Posterior cingulate gyrus (tissue), 11 donors: ENCODE measurements around the gene SRSF4.
"Not testable (repeated sequence)": the region's sequence is repeated elsewhere in the genome, so short reads cannot be mapped to it uniquely, and the experiment has no call there.

ENCODE experiments used
- DNase-seq, 10 donors: peaks; one replicate each; pipeline versions ENCODE4 v3.0.0 to v3.0.0-alpha.2; 2020 to 2021; ENCODE audit warnings: mixed read lengths in 3 of 10
- intact Hi-C: fragments of 100-400 bp; cut with DNase I; formaldehyde crosslinking; loops from one replicate; pipeline ENCODE4 v1.15.1; 2023

The SRSF4 gene

DNA sequence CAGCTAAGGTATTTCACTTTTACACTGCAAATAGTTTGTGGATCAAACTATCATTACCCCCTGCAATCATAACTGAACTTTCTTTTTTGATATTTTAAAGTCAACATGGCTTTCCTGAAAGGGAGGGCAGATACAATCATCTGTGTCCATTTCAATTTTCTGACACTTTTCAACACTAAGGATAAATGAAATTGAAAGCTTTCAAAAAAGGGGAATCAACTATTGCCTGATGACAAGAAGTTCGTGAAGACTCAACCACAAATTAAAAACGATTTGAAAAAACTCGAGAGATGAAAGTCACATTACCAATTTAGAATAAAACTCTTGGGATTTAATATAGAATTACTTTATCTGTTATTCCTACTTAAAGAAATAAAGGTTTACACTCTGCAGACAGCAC is 11.7 kb downstream of the SRSF4 start:
- no peak for DNase-seq
- intact Hi-C loops: no loop called here

DNA sequence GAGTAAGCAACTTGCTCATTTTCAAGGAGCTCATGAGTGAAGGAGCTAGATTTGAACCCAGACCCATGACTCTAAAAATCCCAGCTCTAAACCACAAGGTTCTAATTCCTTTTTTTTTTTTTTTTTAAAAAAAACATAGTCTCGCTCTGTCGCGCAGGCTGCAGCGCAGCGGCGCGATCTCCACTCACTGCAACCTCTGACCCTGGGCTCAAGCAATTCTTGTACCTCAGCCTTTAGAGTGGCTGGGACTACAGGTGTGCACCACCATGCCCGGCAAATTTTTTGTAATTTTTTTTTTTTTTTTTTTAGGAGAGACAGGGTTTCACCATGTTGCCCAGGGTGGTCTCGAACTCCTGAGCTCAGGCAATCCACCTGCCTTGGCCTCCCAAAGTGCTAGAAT is 13.8 kb downstream of the SRSF4 start:
- DNase-seq: no peak
- intact Hi-C loops: no loop called here

DNA sequence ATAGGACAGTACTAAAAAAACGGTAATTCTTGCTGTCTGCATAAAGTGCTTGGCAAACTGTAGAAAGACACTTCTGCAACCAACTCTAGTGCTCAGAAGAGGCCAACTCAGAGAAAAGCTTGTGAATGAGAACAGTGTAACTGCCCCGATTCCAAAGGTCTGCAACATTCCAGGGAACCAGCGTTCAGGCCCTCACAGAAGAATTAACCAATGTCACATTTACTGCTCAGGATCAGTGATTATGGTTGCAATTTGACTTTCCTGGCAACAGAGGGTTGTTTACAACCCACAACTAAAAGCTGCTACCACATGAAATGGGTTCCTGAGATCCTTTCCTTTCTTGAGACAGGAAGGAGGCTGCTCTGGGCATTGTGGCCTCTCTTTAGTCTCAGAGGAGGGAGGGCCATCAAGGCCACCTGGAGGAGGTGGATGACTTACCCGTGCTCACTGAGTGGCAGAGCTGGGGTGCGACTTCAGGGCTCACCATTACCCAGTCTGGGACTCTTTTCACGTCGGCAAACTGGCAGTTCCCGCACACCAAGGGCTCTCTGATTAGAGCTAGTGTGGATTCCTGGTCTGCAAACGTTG is 15.3 kb downstream of the SRSF4 start:
- no peak for DNase-seq
- intact Hi-C loops: no loop called here

DNA sequence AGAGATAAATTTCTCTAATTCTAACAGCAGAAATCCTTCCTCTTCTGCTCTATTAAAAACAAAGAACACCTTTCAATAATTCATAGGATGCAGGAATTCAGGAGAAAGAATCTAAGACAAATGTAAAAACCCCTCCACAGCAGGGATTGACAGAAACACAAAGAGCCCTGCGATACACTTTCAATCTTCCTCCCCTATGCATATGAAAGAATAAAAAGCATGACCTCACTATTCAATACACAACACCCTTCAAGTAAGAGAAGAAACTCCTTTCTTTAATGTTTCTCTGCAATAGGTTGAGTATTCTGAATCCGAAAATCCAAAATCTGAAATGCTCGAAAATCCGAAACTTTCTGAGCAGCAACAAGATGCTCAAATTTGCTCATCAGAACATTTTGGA is 17.1 kb downstream of the SRSF4 start:
- intact Hi-C loops: no loop called here
- no peak for DNase-seq

DNA sequence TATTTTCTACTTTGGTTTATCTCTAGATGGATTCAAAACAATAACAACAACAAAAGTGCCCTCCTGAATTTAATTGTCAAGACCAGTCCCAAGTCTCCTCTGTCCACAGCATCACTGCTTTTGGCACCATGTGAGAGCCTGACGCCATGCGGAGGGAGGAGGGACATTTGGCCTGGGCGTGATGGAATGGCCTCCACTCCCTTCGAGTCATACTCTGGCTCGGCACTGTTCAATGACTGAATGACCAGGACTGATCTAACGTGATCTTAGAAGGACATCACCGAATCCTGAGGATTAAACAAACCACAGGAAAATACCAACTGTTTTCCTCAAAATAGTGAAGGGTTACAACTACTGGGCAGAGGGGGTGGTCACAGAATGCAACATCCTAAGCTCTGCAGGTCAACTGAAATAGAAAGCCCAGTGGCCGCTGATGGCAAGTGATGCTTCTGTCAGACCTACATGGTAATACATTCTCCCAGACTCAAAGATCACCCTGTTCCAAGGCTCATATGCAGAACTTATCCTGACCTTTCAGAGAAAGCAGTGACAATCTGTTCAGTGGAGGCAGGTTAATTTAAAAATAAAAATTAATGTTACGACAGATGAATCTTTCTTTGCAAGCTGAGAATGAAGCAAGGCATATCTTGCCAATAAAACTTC is 19.1 kb downstream of the SRSF4 start:
- DNase-seq: peak in 1 of 10 donors; percentile 19
- intact Hi-C loops: no loop called here

DNA sequence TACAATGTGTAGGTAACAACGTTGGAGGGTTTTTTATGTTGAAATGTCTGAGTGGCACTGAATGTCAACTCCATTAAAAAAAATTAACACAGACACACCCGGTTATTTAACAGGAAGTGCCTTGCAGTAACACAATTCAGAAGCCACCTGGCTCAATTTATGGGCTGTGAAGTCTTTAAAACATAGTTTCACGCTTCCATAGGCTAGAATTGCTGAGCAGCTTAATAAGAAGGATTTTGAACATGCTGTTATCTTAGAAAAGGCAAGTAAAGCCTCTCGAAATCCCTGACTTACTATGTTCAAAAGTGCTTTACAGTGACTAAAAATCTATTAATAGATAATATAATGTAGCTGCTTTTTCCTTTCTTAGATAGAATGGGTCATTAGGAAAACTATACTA is 19.7 kb downstream of the SRSF4 start:
- DNase-seq: no peak
- intact Hi-C loops: no loop called here

DNA sequence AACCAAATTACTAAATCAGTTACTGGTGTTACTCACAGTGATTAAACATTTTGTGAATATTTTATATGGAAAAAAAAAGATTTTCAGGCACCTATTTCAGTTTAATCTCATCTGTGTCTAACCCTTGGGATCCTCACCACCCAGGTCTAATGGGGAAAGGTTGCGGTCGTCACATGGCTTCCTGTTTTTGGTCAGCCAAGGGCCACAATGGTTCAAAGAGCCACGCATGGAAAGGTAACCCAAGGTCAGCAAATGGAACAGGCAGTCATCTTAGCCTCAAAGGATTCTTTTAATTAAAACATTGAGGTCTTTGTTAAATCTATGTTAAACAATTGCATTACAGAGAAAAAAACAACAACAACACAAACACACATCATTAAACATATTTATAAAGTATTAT is 21.9 kb downstream of the SRSF4 start:
- DNase-seq: no peak
- intact Hi-C loops: no loop called here

DNA sequence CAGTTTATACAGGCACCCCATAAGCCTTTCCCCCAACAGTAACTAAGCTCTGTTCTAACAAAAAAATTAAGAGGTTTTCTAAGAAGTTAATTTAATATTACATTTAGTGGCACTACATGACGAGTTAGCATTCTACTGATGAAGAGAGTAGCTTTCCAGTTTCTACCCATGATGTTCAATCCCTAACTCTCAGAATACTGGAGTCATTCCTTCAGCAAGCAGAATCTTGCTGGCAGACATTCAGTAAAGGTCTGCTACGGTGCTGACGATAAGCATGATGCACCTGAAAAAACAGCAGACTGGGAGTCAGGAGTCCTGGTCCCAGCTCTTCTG is 24.5 kb downstream of the SRSF4 start:
- DNase-seq: no peak
- intact Hi-C loops: no loop called here

DNA sequence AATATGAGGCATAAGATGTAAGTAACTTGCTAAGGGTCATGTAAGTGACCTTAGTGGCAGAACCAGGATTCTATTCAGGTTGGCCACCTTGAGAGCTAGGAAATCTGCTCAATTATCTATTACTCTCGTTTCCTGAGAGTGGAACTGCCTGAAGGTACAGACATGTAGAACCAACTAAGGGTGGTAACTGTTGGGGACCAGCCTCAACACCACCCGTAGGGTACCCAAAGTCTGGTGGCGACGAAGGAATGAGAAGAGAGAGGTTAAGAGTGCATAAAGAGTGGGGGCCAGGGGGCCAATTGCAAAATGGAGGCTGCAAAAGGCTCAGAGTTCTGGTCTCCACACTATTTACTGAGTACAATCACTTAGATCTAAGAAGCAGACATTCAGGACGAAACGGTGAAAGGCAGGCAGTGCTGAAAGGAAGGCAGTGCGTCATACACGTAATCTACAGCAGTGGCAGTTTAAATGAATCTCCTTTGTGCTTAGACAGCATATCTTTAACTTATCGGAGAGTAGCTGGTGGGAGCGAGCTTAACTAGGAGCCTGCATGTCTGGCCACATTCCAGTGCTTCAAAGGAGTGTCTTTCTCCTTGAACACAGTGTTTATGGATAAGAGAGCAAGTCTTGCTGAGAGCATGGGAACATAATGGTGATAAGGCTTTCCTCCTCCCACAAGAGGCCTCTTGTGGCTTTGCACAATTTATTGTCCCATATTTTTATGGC is 25.0 kb downstream of the SRSF4 start:
- intact Hi-C loops: no loop called here
- no peak for DNase-seq

DNA sequence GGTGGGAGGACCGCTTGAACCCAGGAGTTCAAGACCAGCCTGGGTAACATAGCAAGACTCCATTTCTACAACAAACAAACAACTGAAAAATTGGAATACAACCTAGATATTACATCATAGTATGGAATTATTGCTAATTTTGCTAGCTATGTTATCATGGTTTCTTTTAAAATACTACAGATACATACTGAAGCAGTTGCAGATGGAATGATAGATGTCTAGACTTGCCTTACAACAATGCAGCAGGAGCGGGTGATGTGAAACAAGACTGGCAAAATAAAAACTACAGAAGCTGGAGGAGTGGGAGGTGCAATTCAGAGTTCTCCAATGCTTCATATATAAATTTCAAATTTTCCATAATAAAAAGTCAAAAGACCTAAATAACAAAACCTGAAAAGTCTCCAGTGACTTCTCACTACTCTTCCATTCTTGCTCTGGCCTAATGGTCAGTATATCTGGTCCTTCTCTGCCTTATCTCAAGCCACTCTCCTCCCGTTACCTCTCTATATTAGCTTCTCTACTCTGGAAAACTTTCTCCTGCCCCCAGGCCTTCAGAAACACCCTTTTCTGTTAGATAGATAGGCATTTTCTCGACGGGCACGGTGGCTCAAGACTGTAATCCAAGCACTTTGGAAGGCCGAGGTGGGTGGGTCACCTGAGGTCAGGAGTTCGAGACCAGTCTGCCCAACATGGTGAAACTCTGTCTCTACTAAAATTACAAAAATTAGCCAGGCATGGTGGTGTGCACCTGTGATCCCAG is 29.5 kb downstream of the SRSF4 start:
- DNase-seq: peak in 1 of 10 donors; percentile 24
- intact Hi-C loops: no loop called here

DNA sequence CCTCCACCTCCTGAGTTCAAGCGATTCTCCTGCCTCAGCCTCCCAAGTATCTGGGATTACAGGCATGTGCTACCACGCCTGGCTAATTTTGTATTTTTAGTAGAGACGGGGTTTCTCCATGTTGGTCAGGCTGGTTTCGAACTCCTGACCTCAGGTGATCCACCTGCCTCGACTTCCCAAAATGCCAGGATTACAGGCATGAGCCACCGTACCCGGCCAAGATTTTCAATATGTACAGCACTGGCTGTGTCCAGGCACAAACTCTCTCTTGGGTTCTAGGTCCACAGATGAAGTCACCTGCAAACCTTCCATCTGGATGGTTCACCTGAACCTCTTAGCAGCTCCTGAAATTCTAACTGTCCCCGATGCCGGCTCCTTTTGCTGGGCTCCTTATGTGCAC is 31.4 kb downstream of the SRSF4 start:
- intact Hi-C loops: not testable (repeated sequence)
- peak in 2 of 10 donors; percentile 24 to 59 for DNase-seq

DNA sequence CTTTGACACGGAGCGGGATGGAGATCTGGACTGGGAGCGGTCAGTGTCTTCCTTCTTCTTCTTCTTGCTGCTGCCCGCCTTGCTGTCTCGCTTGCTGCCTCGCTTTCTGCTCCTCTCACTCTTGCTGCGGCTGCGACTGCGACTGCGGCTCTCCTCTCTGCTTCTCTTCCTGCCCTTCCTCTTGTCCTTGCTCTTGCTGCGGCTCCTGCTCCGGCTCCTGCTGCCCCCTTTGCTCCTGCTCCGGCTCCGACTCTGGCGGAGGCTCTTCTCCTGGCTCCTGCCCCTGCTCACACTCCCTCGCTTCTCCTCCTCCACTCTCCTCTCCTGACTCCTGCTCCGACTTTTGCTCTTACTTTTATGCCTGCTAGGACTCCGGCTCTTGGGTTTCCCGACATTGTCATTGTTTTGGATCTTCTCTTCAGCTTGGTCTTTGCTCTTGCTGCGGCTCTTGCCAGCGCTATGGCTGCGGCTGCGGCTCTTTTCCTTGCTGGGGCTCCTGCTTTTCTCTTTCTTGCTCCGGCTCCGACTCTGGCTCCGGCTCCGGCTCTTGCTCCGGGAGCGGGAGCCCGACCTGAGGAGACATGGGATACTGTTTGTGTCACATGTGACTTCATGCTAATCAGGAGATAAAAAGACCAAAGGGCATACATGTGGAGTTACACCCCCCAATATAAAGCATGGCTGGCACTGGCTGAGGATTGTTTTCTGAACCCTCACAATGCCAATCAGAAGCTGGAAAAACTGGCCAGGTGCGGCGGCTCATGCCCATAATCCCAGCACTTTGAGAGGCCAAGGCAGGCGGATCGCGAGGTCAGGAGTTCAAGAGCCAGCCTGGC is 32.8 kb downstream of the SRSF4 start:
- intact Hi-C loops: no loop called here
- DNase-seq: peak in 2 of 10 donors; percentile 62 to 82

DNA sequence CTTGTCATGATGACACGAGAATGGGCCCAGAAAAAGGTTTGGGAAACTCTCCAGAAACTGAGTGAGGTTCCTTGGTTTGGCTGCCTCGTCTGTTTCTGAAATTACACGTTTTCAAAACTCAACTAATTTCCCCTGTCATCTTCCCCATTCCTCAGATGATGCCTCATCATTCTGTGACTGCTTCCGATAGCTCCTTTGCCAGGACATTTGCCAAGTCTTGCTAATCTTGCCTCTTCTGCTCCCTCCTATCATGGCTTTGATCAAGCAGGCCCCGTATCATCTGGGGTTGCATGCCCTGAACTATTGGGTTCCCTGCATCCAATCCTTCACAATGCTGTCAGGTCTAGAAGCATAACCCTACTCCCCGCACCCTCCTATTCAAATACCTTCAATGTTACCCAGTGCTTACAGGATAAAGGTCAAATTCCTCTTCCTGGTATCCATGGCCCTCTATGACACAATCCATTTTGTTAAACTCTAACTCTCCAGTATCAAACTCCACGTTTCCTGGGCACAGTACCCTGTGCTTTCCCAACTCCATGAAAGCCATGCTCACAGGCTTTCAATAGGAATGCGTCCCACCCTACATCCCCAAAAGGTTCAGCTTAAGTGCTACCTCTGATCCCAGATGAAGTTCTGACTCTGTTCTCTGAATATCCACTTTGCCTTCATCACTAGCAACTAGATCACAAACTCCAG is 35.8 kb downstream of the SRSF4 start:
- intact Hi-C loops: no loop called here
- DNase-seq: no peak

DNA sequence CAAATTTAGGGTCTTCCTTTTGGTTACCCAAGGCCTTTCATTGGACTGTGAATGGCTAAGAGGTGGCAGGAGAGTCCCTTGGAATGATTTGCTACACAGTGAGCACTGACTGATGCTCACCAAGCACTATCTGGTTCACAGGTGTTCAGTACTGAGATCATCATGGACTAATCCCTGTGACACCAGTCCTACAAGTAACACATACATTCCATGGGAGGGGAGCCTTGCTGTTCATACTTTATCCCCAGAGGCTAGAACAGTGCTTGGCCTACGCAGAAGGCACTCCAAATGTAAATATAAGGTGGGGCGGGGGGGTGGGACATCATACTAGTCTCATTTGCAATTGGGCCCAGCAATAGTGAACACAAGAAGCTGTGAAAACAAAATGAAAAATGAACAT is 37.5 kb downstream of the SRSF4 start:
- intact Hi-C loops: no loop called here
- no peak for DNase-seq

DNA sequence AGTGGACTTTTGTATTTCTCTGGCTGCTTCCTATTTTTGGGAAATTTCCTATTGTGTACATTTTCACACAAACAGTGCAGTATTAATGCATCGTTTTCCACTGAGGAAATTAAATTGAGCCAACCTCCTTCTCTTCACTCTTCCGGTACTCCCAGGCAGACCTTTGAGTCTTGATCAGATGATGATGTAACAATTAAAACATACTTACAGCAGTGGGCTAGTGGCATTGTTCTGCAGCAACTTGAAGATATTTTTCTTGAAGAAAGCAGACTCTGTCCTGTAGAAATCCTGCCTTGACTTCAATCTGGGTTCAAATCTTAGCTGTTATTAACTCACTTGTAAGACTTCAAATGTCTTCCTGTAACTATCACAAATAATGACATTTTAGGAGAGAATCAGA is 39.0 kb downstream of the SRSF4 start:
- no peak for DNase-seq
- intact Hi-C loops: no loop called here

DNA sequence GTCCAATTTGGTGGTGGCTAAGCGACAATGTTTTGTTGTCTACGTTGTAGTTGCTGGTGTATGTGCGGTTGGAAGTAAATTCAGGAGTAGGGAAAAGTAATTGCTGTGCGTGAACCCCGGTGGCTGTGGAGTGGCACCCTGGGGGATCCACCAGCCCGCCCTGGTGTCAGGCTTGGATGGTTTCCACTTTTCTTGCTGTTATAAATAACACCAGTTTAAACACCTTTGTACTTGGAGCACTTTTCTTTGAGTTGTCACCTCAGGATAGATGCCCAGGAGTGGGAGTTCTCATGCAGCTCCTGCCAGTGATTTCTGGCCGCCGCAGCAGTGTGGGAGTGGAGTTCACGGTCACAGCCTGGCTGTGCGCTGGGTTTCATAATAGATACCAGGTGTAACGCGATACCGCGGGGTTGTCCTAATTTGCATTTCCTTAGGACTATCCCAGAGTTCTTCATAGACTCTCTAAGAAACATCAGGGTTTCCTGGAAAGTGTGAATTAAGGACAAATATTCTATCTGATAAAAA is 45.2 kb downstream of the SRSF4 start:
- intact Hi-C loops: no loop called here
- DNase-seq: peak in 3 of 10 donors; percentile 29 to 86 (median 84)

DNA sequence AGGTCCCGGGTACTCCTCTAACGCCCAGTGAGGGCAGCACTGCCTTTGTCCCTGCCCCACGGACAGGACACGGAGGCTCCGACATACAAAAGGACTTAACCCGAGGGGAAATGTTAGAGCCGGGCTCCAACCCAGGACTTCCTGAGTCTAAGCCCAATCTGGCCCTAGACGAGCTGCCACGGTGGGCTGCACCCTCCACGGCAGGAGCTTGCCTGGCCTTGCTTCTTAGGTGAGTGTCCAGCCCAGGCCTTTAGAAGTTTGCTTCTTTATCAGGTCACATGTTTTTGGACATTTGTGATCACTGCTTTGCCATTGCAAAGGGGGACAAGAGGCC is 47.0 kb downstream of the SRSF4 start:
- intact Hi-C loops: no loop called here
- DNase-seq: peak in 2 of 10 donors; percentile 57

DNA sequence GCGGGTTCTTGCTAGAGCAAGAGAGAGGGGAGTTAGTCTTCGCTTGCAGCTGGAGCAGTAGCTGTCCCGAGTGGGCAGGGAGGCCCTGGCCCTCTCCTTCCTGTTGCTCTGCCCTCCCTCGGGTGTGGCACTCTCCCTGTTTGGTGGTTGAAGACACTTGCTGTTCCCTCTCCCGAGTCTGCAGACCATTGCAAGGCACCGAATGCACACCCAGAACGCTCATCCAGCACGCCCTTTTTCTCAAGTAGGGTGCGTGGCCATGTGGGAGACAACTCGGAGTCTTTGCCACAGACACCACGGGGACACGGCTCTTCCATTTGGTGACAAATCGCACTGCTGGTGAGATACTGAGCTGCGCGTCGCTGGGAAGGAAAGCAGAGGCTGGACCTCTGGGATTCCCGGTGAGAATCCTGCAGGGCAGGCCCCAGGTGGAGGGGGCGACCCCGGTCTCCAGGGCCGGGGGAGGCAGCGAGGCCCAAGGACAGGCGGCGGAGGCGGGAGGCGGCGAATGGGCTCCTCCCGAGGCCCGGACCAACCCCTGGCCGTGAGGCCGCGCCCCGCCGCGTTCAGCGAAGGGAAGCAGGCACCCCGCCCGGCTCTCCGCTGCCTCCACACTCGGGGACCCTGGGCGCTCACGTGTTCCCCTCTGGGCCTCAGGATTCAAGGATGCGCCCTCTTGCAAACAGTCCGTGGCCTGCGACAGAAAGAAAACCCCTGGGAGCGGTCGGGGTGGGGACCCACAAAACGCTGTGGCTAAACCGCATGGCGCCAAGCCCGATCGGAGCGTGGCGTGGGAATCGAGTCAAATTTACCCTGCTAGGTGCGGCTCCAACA is 47.6 kb downstream of the SRSF4 start:
- intact Hi-C loops: no loop called here

DNA sequence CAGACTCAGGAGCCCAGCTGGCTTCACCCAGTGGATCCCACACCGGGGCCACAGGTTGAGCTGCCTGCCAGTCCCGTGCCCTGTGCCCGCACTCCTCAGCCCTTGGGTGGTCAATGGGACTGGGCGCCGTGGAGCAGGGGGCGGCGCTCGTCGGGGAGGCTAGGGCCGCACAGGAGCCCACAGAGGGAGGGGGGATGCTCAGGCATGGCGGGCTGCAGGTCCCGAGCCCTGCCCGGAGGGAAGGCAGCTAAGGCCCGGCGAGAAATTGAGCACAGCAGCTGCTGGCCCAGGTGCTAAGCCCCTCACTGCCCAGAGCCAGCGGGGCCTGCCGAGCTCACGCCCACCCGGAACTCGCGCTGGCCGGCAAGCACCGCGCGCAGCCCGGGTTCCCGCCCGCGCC is 50.6 kb downstream of the SRSF4 start:
- intact Hi-C loops: not testable (repeated sequence)

More for the DNA sequence above, 47.6 kb downstream of the SRSF4 start:
- peak in 2 of 10 donors; percentile 67 to 75 for DNase-seq

More for the DNA sequence above, 50.6 kb downstream of the SRSF4 start:
- peak in 2 of 10 donors; percentile 40 to 51 for DNase-seq
